ENCODE data around the gene DNAI2. TPM values are rescaled to one million over a fixed set of nuclear protein-coding genes. Genes with fewer than 3 reads are reported as not detected.

DNAI2 gene
- total RNA-seq, 1 donor from 2014 or later, result not detected

- H3K9me3 Mint-ChIP-seq (ENCODE audit: low read depth), result no peaks in the 10 kb centered on the region
Observed at GRCh38 chr17:74270333-74270732, 3.7 kb upstream of the DNAI2 start.

GRCh38 chr17:74271281-74271680, 2.8 kb upstream of the DNAI2 start:
- H3K27ac Mint-ChIP-seq (ENCODE audit: unreplicated experiment), result no peak overlapping the region
- no peaks in the 10 kb centered on the region for H3K9me3 Mint-ChIP-seq (ENCODE audit: low read depth)
- H3K4me1 Mint-ChIP-seq (ENCODE audit: low read depth), result peaks cover 37% of the 10 kb centered on the region
- no peak for TF ChIP-seq CTCF (IDR thresholded peaks at IDR 0.05)
- H3K36me3 Mint-ChIP-seq (ENCODE audit: low read depth), result no peaks in the 10 kb centered on the region
- no peak for DNase-seq (ENCODE audit: low spot score)
- no peak overlapping the region for H3K4me3 Mint-ChIP-seq (ENCODE audit: unreplicated experiment)
- peaks cover 16% of the 10 kb centered on the region for H3K27me3 Mint-ChIP-seq (ENCODE audit: low read depth)

More at GRCh38 chr17:74270333-74270732, 3.7 kb upstream of the DNAI2 start:
- no peak overlapping the region for H3K4me3 Mint-ChIP-seq (ENCODE audit: unreplicated experiment)
- no peak for TF ChIP-seq CTCF (IDR thresholded peaks at IDR 0.05)
- no peak for DNase-seq (ENCODE audit: low spot score)
- peaks cover 28% of the 10 kb centered on the region for H3K4me1 Mint-ChIP-seq (ENCODE audit: low read depth)
- H3K27me3 Mint-ChIP-seq (ENCODE audit: low read depth), result peaks cover 16% of the 10 kb centered on the region
- H3K27ac Mint-ChIP-seq (ENCODE audit: unreplicated experiment), result no peak overlapping the region
- no peaks in the 10 kb centered on the region for H3K36me3 Mint-ChIP-seq (ENCODE audit: low read depth)

- Mint-ChIP-seq H3K4me1 (ENCODE audit: low read depth) (peaks cover 44% of the 10 kb centered on the region), H3K36me3 (ENCODE audit: low read depth) (no peaks in the 10 kb centered on the region), H3K4me3 (ENCODE audit: unreplicated experiment) (no peak overlapping the region), H3K27ac (ENCODE audit: unreplicated experiment) (peak overlapping the region; percentile 42), H3K9me3 (ENCODE audit: low read depth) (no peaks in the 10 kb centered on the region), H3K27me3 (ENCODE audit: low read depth) (peaks cover 16% of the 10 kb centered on the region)
- TF ChIP-seq CTCF (IDR thresholded peaks at IDR 0.05), result no peak
- DNase-seq (ENCODE audit: low spot score), result no peak
Observed at GRCh38 chr17:74271901-74272561, 2.0 kb upstream of the DNAI2 start.

GRCh38 chr17:74272731-74273201, 1.3 kb upstream of the DNAI2 start:
- no peak for DNase-seq (ENCODE audit: low spot score)
- H3K9me3 Mint-ChIP-seq (ENCODE audit: low read depth), result no peaks in the 10 kb centered on the region
- peaks cover 44% of the 10 kb centered on the region for H3K4me1 Mint-ChIP-seq (ENCODE audit: low read depth)
- no peak overlapping the region for H3K4me3 Mint-ChIP-seq (ENCODE audit: unreplicated experiment)
- no peaks in the 10 kb centered on the region for H3K36me3 Mint-ChIP-seq (ENCODE audit: low read depth)
- H3K27me3 Mint-ChIP-seq (ENCODE audit: low read depth), result peaks cover 16% of the 10 kb centered on the region
- H3K27ac Mint-ChIP-seq (ENCODE audit: unreplicated experiment), result peak overlapping the region; percentile 45
- no peak for TF ChIP-seq CTCF (IDR thresholded peaks at IDR 0.05)

GRCh38 chr17:74274709-74275340, 791 bp downstream of the DNAI2 start:
- Mint-ChIP-seq H3K9me3 (ENCODE audit: low read depth) (no peaks in the 10 kb centered on the region), H3K36me3 (ENCODE audit: low read depth) (no peaks in the 10 kb centered on the region), H3K27ac (ENCODE audit: unreplicated experiment) (no peak overlapping the region), H3K4me1 (ENCODE audit: low read depth) (peaks cover 38% of the 10 kb centered on the region), H3K27me3 (ENCODE audit: low read depth) (peaks cover 16% of the 10 kb centered on the region), H3K4me3 (ENCODE audit: unreplicated experiment) (no peak overlapping the region)
- no peak for DNase-seq (ENCODE audit: low spot score)
- no peak for TF ChIP-seq CTCF (IDR thresholded peaks at IDR 0.05)

Measured in chondrocyte (in vitro differentiated cells).